Measurements from ENCODE around the gene GAGE10. TPM values are rescaled to one million over a fixed set of nuclear protein-coding genes. Genes with fewer than 3 reads are reported as not detected.

The GAGE10 gene
- polyA plus RNA-seq, result not detected
- long read RNA-seq, donor 1, result 0 reads
- long read RNA-seq, donor 2, result 0 reads
- long read RNA-seq, donor 3, result 0 reads
- long read RNA-seq, donor 4, result 0 reads
- long read RNA-seq, donor 5, result 0 reads
- long read RNA-seq, donor 6, result 0 reads
- long read RNA-seq, donor 7, result 0 reads
- long read RNA-seq, donor 8, result 0 reads
- long read RNA-seq, donor 9, result 0 reads
- long read RNA-seq, donor 10, result 0 reads

GRCh38 chrX:49303346-49303745 is at the start of gene GAGE10:
TSS of gene GAGE10 (plus strand) at chrX:49303646. CDS start at chrX:49304860, 1,214 bp downstream.
- H3K9me3 ChIP-seq (ENCODE audit: control insufficient read depth in 2 of 2, insufficient read depth in 1 of 2, low read depth in 1 of 2, low read length in 1 of 2), result no peaks in the 10 kb centered on the region
- no peaks in the 10 kb centered on the region for H3K27me3 ChIP-seq (ENCODE audit: control insufficient read depth in 3 of 3, insufficient read depth in 3 of 3, low read length in 3 of 3)
- FAIRE-seq, result no peak
- no peak within 1 kb of the TSS for H3K4me3 ChIP-seq (ENCODE audit: low read depth in 1 of 3, low read length in 3 of 3)
- no peaks in the 10 kb centered on the region for H3K36me3 ChIP-seq (ENCODE audit: control insufficient read depth in 3 of 3, insufficient read depth in 2 of 3, low read depth in 1 of 3, low read length in 3 of 3)
- H3K4me1 ChIP-seq (ENCODE audit: control insufficient read depth in 3 of 3, insufficient read depth in 2 of 3, low read depth in 1 of 3, low read length in 2 of 3), result no peaks in the 10 kb centered on the region
- DNase-seq, result no peak
- no peak within 1 kb of the TSS for H3K27ac ChIP-seq (ENCODE audit: low read depth in 1 of 3, low read length in 2 of 3)
- WGBS, 3 donors, result 77 to 87% (median 83%) methylated on average over 14 to 15 of the region's 15 CpGs

GRCh38 chrX:49254639-49255038 is 48.8 kb upstream of the GAGE10 start:
- FAIRE-seq, result no peak

GRCh38 chrX:49256268-49256995 is 47.0 kb upstream of the GAGE10 start:
- no peaks in the 10 kb centered on the region for H3K4me1 ChIP-seq (ENCODE audit: control insufficient read depth in 3 of 3, insufficient read depth in 2 of 3, low read depth in 1 of 3, low read length in 2 of 3)
- no peak overlapping the region for H3K4me3 ChIP-seq (ENCODE audit: low read depth in 1 of 3, low read length in 3 of 3)
- no peaks in the 10 kb centered on the region for H3K27me3 ChIP-seq (ENCODE audit: control insufficient read depth in 3 of 3, insufficient read depth in 3 of 3, low read length in 3 of 3)
- H3K36me3 ChIP-seq (ENCODE audit: control insufficient read depth in 3 of 3, insufficient read depth in 2 of 3, low read depth in 1 of 3, low read length in 3 of 3), result no peaks in the 10 kb centered on the region
- FAIRE-seq (no peak), DNase-seq (no peak)
- 75 to 88% (median 82%) methylated on average over 8 to 9 of the region's 9 CpGs for WGBS, 3 donors
- no peaks in the 10 kb centered on the region for H3K9me3 ChIP-seq (ENCODE audit: control insufficient read depth in 2 of 2, insufficient read depth in 1 of 2, low read depth in 1 of 2, low read length in 1 of 2)
- H3K27ac ChIP-seq (ENCODE audit: low read depth in 1 of 3, low read length in 2 of 3), result no peak overlapping the region

More at GRCh38 chrX:49254639-49255038, 48.8 kb upstream of the GAGE10 start:
- no peaks in the 10 kb centered on the region for H3K4me1 ChIP-seq (ENCODE audit: control insufficient read depth in 3 of 3, insufficient read depth in 2 of 3, low read depth in 1 of 3, low read length in 2 of 3)
- no peak overlapping the region for H3K4me3 ChIP-seq (ENCODE audit: low read depth in 1 of 3, low read length in 3 of 3)
- H3K27me3 ChIP-seq (ENCODE audit: control insufficient read depth in 3 of 3, insufficient read depth in 3 of 3, low read length in 3 of 3), result no peaks in the 10 kb centered on the region
- DNase-seq, result no peak
- no peaks in the 10 kb centered on the region for H3K9me3 ChIP-seq (ENCODE audit: control insufficient read depth in 2 of 2, insufficient read depth in 1 of 2, low read depth in 1 of 2, low read length in 1 of 2)
- H3K27ac ChIP-seq (ENCODE audit: low read depth in 1 of 3, low read length in 2 of 3), result no peak overlapping the region
- H3K36me3 ChIP-seq (ENCODE audit: control insufficient read depth in 3 of 3, insufficient read depth in 2 of 3, low read depth in 1 of 3, low read length in 3 of 3), result peaks cover 0 to 5% (median 0%) of the 10 kb centered on the region in 3 donors
- 81 to 94% (median 92%) methylated on average over 5 to 7 of the region's 7 CpGs for WGBS, 3 donors

GRCh38 chrX:49257074-49257790 is 46.2 kb upstream of the GAGE10 start:
- H3K9me3 ChIP-seq (ENCODE audit: control insufficient read depth in 2 of 2, insufficient read depth in 1 of 2, low read depth in 1 of 2, low read length in 1 of 2), result no peaks in the 10 kb centered on the region
- no peak overlapping the region for H3K4me3 ChIP-seq (ENCODE audit: low read depth in 1 of 3, low read length in 3 of 3)
- no peaks in the 10 kb centered on the region for H3K4me1 ChIP-seq (ENCODE audit: control insufficient read depth in 3 of 3, insufficient read depth in 2 of 3, low read depth in 1 of 3, low read length in 2 of 3)
- no peak overlapping the region for H3K27ac ChIP-seq (ENCODE audit: low read depth in 1 of 3, low read length in 2 of 3)
- 74 to 77% (median 74%) methylated on average over 8 to 14 of the region's 14 CpGs for WGBS, 3 donors
- FAIRE-seq (no peak), DNase-seq (no peak)
- no peaks in the 10 kb centered on the region for H3K36me3 ChIP-seq (ENCODE audit: control insufficient read depth in 3 of 3, insufficient read depth in 2 of 3, low read depth in 1 of 3, low read length in 3 of 3)
- H3K27me3 ChIP-seq (ENCODE audit: control insufficient read depth in 3 of 3, insufficient read depth in 3 of 3, low read length in 3 of 3), result no peaks in the 10 kb centered on the region

- Histone ChIP-seq H3K4me3 (ENCODE audit: low read depth in 1 of 3, low read length in 3 of 3) (no peak overlapping the region), H3K4me1 (ENCODE audit: control insufficient read depth in 3 of 3, insufficient read depth in 2 of 3, low read depth in 1 of 3, low read length in 2 of 3) (no peaks in the 10 kb centered on the region), H3K27ac (ENCODE audit: low read depth in 1 of 3, low read length in 2 of 3) (no peak overlapping the region), H3K27me3 (ENCODE audit: control insufficient read depth in 3 of 3, insufficient read depth in 3 of 3, low read length in 3 of 3) (no peaks in the 10 kb centered on the region), H3K9me3 (ENCODE audit: control insufficient read depth in 2 of 2, insufficient read depth in 1 of 2, low read depth in 1 of 2, low read length in 1 of 2) (no peaks in the 10 kb centered on the region), H3K36me3 (ENCODE audit: control insufficient read depth in 3 of 3, insufficient read depth in 2 of 3, low read depth in 1 of 3, low read length in 3 of 3) (no peaks in the 10 kb centered on the region)
- no peak for FAIRE-seq
- DNase-seq, result no peak
- WGBS, 3 donors, result 43 to 70% (median 55%) methylated on average over 17 to 20 of the region's 20 CpGs
Observed at GRCh38 chrX:49257846-49258748, 45.3 kb upstream of the GAGE10 start.

GRCh38 chrX:49258749-49259124 is 44.7 kb upstream of the GAGE10 start:
- Histone ChIP-seq H3K36me3 (ENCODE audit: control insufficient read depth in 3 of 3, insufficient read depth in 2 of 3, low read depth in 1 of 3, low read length in 3 of 3) (no peaks in the 10 kb centered on the region), H3K4me1 (ENCODE audit: control insufficient read depth in 3 of 3, insufficient read depth in 2 of 3, low read depth in 1 of 3, low read length in 2 of 3) (no peaks in the 10 kb centered on the region), H3K9me3 (ENCODE audit: control insufficient read depth in 2 of 2, insufficient read depth in 1 of 2, low read depth in 1 of 2, low read length in 1 of 2) (no peaks in the 10 kb centered on the region), H3K27me3 (ENCODE audit: control insufficient read depth in 3 of 3, insufficient read depth in 3 of 3, low read length in 3 of 3) (no peaks in the 10 kb centered on the region), H3K4me3 (ENCODE audit: low read depth in 1 of 3, low read length in 3 of 3) (no peak overlapping the region), H3K27ac (ENCODE audit: low read depth in 1 of 3, low read length in 2 of 3) (no peak overlapping the region)
- FAIRE-seq (no peak), DNase-seq (no peak)
- WGBS, 3 donors, result 45 to 85% (median 70%) methylated on average over 5 of the region's 5 CpGs

- WGBS, 3 donors, result 91 to 93% (median 92%) methylated on average over 14 to 17 of the region's 17 CpGs
- no peaks in the 10 kb centered on the region for H3K9me3 ChIP-seq (ENCODE audit: control insufficient read depth in 2 of 2, insufficient read depth in 1 of 2, low read depth in 1 of 2, low read length in 1 of 2)
- H3K27me3 ChIP-seq (ENCODE audit: control insufficient read depth in 3 of 3, insufficient read depth in 3 of 3, low read length in 3 of 3), result no peaks in the 10 kb centered on the region
- H3K4me3 ChIP-seq (ENCODE audit: low read depth in 1 of 3, low read length in 3 of 3), result no peak overlapping the region
- no peak overlapping the region for H3K27ac ChIP-seq (ENCODE audit: low read depth in 1 of 3, low read length in 2 of 3)
- FAIRE-seq (no peak), DNase-seq (no peak)
- H3K4me1 ChIP-seq (ENCODE audit: control insufficient read depth in 3 of 3, insufficient read depth in 2 of 3, low read depth in 1 of 3, low read length in 2 of 3), result no peaks in the 10 kb centered on the region
- no peaks in the 10 kb centered on the region for H3K36me3 ChIP-seq (ENCODE audit: control insufficient read depth in 3 of 3, insufficient read depth in 2 of 3, low read depth in 1 of 3, low read length in 3 of 3)
Observed at GRCh38 chrX:49260221-49260985, 43.0 kb upstream of the GAGE10 start.
